Natural killer cell treated with Interleukin-12 subunit alpha and Interleukin-12 subunit beta and Interleukin-15 and Interleukin-18, amount 100 ng/mL, for 72 hours (primary cell): Measurements from ENCODE around the gene PTPRN2. TPM values are rescaled to one million over a fixed set of nuclear protein-coding genes. Genes with fewer than 3 reads are reported as not detected.

Experiments used
- ATAC-seq, 2 donors: fragments of 150-1000 bp; cut with Tn5 transposase in 1 of 2; sonication (Bioruptor Pico), chemical (Tn5 transposase) in 1 of 2; 2 replicates each; pipeline ENCODE4 v1.10.0; 2021
- DNase-seq: peaks from one replicate; pipeline ENCODE4 v3.0.0; 2022; ENCODE audit warnings: low spot score
- H3K27ac Mint-ChIP-seq, 2 donors: 1 replicate in 1 of 2; 2 replicates in 1 of 2; pipeline ENCODE4 v1.8.0; 2022; ENCODE audit warnings: mixed read lengths in 2 of 2, mild to moderate bottlenecking in 1 of 2, moderate library complexity in 1 of 2
- H3K27me3 Mint-ChIP-seq, 2 donors: 1 replicate in 1 of 2; 2 replicates in 1 of 2; pipeline ENCODE4 v1.8.0; 2022; ENCODE audit warnings: mixed read lengths in 2 of 2
- H3K36me3 Mint-ChIP-seq: one replicate; pipeline ENCODE4 v1.8.0; 2022; ENCODE audit warnings: mixed read lengths
- H3K4me1 Mint-ChIP-seq, 2 donors: 1 replicate in 1 of 2; 2 replicates in 1 of 2; pipeline ENCODE4 v1.8.0; 2022; ENCODE audit warnings: low read depth in 2 of 2, mixed read lengths in 2 of 2, mild to moderate bottlenecking in 1 of 2
- H3K4me3 Mint-ChIP-seq: one replicate; pipeline ENCODE4 v1.8.0; 2022; ENCODE audit warnings: mixed read lengths
- H3K9me3 Mint-ChIP-seq: 2 replicates; pipeline ENCODE4 v1.8.0; 2022; ENCODE audit warnings: mixed read lengths
- total RNA-seq, 2 donors: library from RNA; stranded (reverse); gene quantifications; one replicate each; pipeline ENCODE4 v1.2.3, GENCODE V29; 2022

PTPRN2 gene
- total RNA-seq, 2 donors from 2014 or later = 0.17 to 0.74 TPM

DNA sequence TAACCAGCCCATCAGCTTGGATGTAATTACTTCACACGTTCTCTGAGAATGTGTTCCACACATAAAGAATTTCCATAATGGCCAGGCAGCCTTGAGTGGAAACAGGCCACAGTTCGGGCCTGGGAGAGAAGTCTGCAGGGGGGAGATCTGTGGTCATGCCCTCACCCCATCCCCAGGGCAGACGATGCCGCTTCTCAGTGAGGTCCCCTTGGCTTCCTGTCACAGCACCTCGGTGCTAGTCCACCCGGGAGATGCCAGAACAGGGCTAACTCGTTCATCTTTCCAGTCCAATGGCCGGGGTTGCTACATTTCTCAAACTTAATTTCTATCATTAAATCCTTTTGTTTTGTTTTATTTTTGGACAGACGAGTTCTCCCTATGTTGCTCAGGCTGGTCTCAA, 624.1 kb downstream of the PTPRN2 start:
- no peaks in the 10 kb centered on the region for H3K9me3 Mint-ChIP-seq
- no peaks in the 10 kb centered on the region for H3K36me3 Mint-ChIP-seq
- ATAC-seq = no peak
- H3K4me1 Mint-ChIP-seq = no peaks in the 10 kb centered on the region
- no peak for DNase-seq
- H3K27me3 Mint-ChIP-seq = peaks cover 6 to 13% of the 10 kb centered on the region in 2 donors
- H3K27ac Mint-ChIP-seq = no peak overlapping the region
- no peak overlapping the region for H3K4me3 Mint-ChIP-seq

DNA sequence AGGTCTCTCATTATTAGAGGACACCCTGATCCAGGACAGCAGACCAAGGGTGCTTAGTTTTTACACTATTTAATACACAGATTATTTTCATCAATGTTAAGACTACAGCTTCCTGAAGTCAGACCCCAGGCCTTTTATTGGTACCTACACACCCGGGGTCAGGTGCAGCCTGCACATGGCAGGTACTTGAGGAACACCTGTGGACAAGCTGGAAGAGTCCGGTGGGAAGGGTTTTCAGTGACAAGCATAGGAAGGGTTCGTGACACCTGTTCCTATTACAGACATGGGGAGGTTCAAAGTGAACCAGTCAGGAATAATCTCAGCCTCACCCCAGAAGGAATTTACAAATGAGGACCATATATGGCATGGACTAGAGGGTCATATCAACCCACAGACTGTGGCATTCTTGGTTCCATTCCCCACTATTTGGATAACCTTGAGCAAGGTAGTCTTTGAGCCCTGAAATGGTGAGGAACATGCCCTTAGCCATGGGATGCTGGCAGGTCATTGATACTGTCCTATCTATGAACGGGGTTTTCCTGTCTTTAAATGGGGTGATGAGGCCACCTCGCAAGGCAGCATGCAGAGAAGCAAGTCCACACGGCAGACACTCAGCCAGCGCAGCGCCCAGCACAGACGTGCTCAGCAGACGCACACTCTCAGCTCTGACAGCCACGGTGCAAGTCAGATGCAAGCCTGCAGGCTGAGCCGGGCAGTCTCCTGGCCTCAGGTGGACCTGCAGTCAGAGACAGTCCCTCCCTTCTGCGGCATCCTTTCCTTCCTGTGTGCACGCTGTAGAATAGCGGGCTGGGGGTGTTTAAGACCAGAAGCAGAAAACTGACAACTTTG, 624.9 kb downstream of the PTPRN2 start:
- Mint-ChIP-seq H3K27ac (no peak overlapping the region), H3K4me3 (no peak overlapping the region), H3K36me3 (no peaks in the 10 kb centered on the region), H3K4me1 (no peaks in the 10 kb centered on the region), H3K9me3 (no peaks in the 10 kb centered on the region), H3K27me3 (peaks cover 6 to 13% of the 10 kb centered on the region in 2 donors)
- no peak for DNase-seq
- ATAC-seq = no peak

DNA sequence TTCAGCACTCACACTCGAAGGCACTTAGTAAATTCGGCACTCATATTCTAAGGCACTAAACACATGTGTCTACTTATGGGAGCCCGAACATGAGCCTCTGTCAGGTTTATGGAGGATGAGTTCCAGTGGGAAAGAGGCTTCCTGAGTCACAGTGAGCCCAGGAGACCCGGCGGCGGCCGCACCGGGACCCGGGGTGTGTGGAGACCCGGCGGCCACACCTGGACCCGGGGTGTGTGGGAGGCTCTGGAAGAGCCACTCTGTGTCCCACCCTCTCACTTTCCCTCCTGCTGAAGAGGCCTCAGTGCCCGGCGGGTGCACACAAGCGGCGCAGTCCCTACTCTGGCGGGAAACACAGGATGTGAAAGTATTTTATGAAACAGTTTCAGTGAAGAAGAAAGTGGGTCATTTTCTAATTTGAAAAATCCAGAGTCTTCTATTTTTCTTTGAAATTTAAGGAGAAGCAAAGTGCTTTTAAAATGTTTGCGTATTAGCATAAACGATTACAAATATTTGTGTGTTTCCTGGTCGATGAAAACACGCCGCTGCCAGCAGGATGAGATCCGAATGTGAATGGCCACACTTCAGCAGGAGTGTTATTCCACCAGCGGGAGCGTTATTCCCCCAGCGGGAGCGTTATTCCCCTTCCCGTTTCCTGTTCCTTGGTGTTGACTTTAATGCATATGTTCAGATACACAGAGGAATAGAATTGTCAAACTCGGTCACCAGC, 625.7 kb downstream of the PTPRN2 start:
- no peaks in the 10 kb centered on the region for H3K9me3 Mint-ChIP-seq
- DNase-seq (no peak), ATAC-seq (no peak)
- H3K36me3 Mint-ChIP-seq = no peaks in the 10 kb centered on the region
- no peaks in the 10 kb centered on the region for H3K4me1 Mint-ChIP-seq
- H3K27ac Mint-ChIP-seq = no peak overlapping the region
- no peak overlapping the region for H3K4me3 Mint-ChIP-seq
- peaks cover 6 to 13% of the 10 kb centered on the region in 2 donors for H3K27me3 Mint-ChIP-seq

DNA sequence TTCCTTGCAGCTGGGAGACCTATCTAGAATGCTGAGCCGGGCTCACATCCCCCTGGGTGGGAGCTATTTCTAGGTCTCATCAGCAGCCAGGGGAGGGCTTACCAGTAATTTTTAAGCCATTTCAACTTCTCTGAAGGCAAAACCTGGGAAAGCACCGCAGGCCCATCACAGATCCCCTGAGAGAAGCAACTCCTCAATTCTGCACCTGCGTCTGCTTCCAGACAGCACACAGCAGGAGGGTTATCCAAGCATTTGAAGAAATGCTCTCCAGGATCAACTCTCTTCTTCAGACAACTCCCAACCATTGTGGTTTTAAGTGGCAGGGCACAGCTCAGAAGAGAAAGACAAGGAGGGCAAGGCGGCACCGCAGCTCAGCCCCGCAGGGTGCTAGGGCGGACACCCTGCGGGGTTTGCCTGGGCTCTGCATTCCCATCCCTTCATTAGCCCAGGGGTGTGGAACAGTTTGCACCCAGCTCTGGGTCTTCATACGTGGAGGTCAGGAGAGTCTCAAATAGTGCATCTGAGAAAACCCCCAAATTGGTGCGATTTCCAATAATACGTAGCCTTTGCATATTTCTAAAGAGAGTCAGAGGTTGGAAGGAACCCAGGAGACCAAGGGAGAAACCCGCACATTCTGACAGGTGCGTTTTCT, 632.1 kb downstream of the PTPRN2 start:
- H3K9me3 Mint-ChIP-seq = no peaks in the 10 kb centered on the region
- no peak for DNase-seq

DNA sequence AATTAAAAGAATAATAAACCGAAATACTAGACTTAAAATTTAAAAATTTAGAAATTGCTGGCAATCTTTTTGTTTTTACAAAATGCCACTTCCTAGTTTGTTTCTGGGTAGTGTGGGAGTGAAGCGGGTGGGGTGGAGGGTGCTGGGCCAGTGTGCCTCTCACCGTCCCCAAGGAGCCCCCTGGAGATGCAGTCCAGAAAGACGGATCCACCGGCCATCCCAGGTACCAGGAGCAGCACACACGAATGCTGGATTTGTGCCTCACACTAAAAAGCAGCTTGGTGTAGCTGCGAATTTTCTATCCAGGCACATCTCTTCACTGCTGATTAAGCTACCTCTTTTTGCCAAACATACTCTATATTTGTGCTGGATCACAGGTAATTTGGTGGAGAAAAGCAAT, 632.7 kb downstream of the PTPRN2 start:
- ATAC-seq (no peak), DNase-seq (no peak)
- no peaks in the 10 kb centered on the region for H3K4me1 Mint-ChIP-seq
- peaks cover 4 to 10% of the 10 kb centered on the region in 2 donors for H3K27me3 Mint-ChIP-seq
- H3K27ac Mint-ChIP-seq = no peak overlapping the region
- H3K36me3 Mint-ChIP-seq = no peaks in the 10 kb centered on the region
- H3K4me3 Mint-ChIP-seq = no peak overlapping the region
- no peaks in the 10 kb centered on the region for H3K9me3 Mint-ChIP-seq

More for the DNA sequence above, 632.1 kb downstream of the PTPRN2 start:
- Mint-ChIP-seq H3K27ac (no peak overlapping the region), H3K27me3 (peaks cover 4 to 13% of the 10 kb centered on the region in 2 donors), H3K36me3 (no peaks in the 10 kb centered on the region), H3K4me3 (no peak overlapping the region), H3K4me1 (no peaks in the 10 kb centered on the region)
- no peak for ATAC-seq

DNA sequence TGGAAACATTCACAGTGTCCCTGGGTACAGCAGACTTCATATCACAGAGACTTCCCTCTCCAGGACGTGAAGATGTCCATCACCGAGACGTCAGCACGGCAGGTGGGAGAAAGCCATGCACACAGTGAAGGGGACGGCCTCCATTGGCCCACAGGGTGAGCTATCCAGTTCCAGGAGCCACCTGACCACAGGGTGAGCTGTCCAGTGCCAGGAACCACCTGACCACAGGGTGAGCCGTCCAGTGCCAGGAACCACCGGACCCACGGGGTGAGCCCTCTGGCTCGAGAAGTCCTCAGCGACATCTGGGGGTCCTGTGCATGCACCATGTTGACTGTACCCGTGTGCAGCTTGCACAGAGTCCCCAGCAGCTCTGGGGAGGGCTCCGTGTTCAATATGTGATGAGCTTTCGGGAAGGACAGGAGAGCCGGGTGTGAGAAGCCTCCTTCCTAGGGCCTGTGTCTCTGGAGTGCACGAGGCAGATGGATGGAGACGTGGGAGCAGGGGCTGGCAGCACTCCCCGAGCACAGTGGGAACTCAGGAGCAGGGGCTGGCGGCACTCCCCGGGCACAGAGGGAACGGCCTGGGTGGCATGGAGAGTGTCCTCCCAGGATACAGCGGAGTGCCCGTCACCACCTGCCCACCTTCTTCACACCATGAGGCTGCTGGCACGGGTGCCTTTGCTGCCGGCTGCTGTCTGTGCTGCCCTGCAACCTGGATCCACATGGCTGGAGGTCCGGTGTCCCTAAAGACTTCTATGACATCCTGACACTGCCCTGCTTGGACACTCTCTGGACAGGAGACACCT, 634.6 kb downstream of the PTPRN2 start:
- no peak overlapping the region for H3K4me3 Mint-ChIP-seq
- no peaks in the 10 kb centered on the region for H3K27me3 Mint-ChIP-seq
- H3K27ac Mint-ChIP-seq = no peak overlapping the region
- no peaks in the 10 kb centered on the region for H3K9me3 Mint-ChIP-seq
- DNase-seq = no peak
- peak in 1 of 2 donors; percentile 9 for ATAC-seq
- no peaks in the 10 kb centered on the region for H3K36me3 Mint-ChIP-seq
- H3K4me1 Mint-ChIP-seq = no peaks in the 10 kb centered on the region

DNA sequence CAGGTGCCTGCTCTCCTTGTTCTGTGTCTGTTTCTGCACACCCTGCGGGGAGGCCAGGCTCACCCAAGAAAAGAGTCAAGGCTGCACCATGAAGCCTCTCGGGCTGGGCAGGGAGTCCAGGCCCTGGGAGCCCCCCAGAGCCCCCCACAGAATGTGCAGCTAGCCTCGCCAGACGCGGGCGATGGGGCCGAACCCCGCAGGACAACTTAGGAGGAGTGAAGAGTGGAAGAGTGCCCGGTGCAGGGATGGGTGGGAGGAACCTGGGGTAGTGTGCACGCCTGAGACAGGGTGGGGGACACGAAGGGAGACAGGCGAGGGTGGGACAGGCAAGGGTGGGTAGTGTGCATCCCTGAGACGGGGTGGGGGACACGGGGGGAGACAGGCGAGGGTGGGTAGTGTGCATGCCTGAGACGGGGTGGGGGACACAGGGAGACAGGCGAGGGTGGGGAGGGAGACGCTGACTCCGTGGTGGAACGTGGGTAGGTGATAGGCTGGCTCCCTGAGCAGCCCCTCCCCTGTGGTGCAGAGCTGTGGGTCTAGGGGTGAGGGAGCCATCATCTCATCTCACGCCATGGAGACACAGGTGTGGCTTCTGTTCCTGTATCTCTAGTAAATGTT, 635.5 kb downstream of the PTPRN2 start:
- Mint-ChIP-seq H3K4me3 (no peak overlapping the region), H3K4me1 (no peaks in the 10 kb centered on the region), H3K27me3 (no peaks in the 10 kb centered on the region), H3K36me3 (no peaks in the 10 kb centered on the region), H3K9me3 (no peaks in the 10 kb centered on the region), H3K27ac (no peak overlapping the region)
- ATAC-seq (peak; percentile 22 to 38), DNase-seq (no peak)

DNA sequence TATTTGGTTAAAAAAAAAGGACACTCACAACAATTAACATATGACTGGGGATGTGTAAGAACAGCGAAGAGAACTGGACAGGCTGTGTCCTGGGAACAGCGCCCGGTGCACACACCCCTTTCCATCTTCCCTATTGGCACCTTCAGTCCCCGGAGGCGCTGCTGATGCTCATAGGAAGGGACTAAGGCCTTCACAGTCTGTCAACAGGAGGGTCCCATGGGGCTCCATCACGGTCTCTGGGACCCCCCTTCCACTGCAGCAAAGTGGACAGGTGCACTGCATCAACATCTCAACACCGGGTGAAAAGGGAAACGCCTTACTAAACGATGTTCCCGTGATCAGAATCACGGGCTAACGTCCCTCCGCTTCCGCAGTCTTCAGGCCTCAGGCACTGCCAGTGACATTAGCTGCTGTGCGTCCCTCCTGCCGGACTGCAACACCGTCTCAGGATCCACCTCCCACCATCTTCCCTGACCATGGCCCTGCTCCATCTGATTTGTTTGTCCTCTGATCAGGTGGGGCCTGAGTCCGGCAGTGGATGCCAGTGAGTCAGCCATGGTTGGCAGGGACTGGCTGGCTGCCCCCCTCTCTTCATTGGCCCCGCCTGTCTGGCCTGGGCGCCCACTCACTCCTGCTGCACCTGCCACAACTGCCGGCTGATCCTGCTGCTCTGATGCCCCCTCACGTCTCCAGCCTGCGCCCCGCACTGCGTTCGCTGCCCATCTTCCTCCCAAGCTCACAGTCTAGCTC, 636.1 kb downstream of the PTPRN2 start:
- H3K4me1 Mint-ChIP-seq = no peaks in the 10 kb centered on the region
- ATAC-seq = peak; percentile 21 to 22

DNA sequence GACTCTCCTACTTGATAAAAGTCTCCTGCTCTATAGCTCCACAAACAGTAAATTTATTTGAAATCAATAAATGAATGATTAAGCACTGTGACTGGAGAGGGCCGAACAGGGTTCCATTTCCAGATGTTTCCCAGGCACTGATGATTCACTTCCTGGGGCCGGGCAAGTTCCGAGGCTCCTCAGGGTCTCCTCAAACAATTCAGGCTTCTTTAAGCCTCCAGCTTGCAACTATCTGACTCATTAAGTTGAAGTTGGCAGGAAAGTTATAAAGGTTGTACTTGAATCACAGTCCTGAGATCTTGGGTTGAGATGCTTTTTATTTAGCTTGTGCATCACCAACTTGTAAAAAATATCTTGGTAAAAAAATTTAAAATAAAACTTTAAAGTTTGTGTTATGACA, 637.9 kb downstream of the PTPRN2 start:
- Mint-ChIP-seq H3K27ac (no peak overlapping the region), H3K4me3 (no peak overlapping the region), H3K9me3 (no peaks in the 10 kb centered on the region), H3K27me3 (no peaks in the 10 kb centered on the region), H3K4me1 (no peaks in the 10 kb centered on the region), H3K36me3 (no peaks in the 10 kb centered on the region)
- no peak for DNase-seq
- no peak for ATAC-seq

More for the DNA sequence above, 636.1 kb downstream of the PTPRN2 start:
- H3K4me3 Mint-ChIP-seq = no peak overlapping the region
- H3K9me3 Mint-ChIP-seq = no peaks in the 10 kb centered on the region
- no peaks in the 10 kb centered on the region for H3K27me3 Mint-ChIP-seq
- H3K36me3 Mint-ChIP-seq = no peaks in the 10 kb centered on the region
- H3K27ac Mint-ChIP-seq = no peak overlapping the region
- DNase-seq = no peak

DNA sequence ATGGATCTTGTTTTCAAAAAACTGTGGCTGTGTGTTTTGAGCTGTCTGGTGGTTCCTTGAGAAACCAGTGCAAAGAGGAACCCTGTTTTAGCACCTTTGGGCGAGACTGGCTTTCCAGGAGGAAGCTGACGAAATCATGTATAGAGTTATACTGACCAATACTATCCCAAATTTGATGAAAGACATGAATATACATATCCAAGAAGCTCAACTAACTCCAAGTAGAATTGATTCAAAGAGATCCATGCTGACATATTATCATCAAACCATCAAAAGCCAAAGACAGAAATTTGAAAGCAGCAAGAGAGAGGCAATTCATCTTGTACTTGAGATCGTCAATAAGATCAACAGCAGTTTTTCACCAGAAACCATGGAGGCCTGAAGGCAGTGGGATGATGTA, 640.1 kb downstream of the PTPRN2 start:
- no peak overlapping the region for H3K27ac Mint-ChIP-seq
- H3K27me3 Mint-ChIP-seq = no peaks in the 10 kb centered on the region
- H3K36me3 Mint-ChIP-seq = no peaks in the 10 kb centered on the region
- DNase-seq = no peak
- no peak overlapping the region for H3K4me3 Mint-ChIP-seq
- no peaks in the 10 kb centered on the region for H3K4me1 Mint-ChIP-seq
- ATAC-seq = no peak
- H3K9me3 Mint-ChIP-seq = no peaks in the 10 kb centered on the region

DNA sequence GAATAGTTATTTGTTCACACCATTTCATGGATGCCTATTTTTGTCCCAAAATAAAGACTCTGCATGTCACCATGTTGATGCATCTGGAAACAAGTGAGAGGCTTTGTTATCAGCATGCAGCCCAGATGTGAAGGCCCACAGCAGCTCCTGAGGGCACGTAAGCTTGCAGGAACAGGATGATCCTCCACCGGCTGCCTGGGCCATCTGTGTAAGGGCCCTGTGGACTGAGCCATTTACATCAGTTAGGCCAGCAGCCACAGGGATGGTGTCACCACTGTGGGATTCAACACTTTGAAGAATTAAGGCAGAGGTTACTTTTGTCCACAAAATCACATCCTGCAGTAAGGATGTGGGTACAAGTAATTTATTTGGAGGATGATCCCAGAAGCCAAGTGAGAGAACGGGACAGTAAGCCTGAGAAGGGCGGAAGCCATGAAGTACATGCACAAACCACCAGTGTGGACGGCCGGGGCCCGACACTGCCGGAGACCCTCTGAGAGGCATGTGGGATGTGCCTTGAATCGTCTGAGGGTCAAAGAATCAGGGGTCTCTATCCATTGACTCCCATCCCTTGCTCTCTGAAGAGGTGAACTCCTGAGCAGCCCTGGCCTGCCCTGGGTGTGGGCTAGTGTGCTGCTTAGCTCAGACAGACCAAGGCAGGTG, 641.1 kb downstream of the PTPRN2 start:
- H3K4me1 Mint-ChIP-seq = no peaks in the 10 kb centered on the region
- no peaks in the 10 kb centered on the region for H3K27me3 Mint-ChIP-seq
- DNase-seq (no peak), ATAC-seq (no peak)
- H3K27ac Mint-ChIP-seq = no peak overlapping the region
- no peaks in the 10 kb centered on the region for H3K36me3 Mint-ChIP-seq
- H3K4me3 Mint-ChIP-seq = no peak overlapping the region
- H3K9me3 Mint-ChIP-seq = no peaks in the 10 kb centered on the region

DNA sequence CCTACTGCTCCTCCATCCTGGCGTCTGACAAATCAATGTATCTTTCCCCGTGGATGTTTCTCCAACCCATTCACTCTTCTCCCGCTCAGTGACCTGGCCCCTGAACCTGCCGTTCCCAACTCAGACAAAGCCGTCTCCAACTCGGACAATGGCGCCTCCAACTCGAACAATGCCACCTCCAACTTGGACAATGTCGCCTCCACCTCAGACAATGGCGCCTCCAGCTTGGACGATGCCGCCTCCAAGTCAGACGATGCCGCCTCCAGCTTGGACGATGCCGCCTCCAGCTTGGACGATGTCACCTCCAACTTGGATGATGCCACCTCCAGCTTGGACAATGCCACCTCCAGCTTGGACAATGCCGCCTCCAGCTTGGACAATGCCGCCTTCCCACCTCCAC, 642.2 kb downstream of the PTPRN2 start:
- no peaks in the 10 kb centered on the region for H3K27me3 Mint-ChIP-seq
- H3K4me1 Mint-ChIP-seq = no peaks in the 10 kb centered on the region
- H3K9me3 Mint-ChIP-seq = peaks cover 3% of the 10 kb centered on the region
- DNase-seq (no peak), ATAC-seq (no peak)
- H3K36me3 Mint-ChIP-seq = no peaks in the 10 kb centered on the region
- H3K27ac Mint-ChIP-seq = no peak overlapping the region
- no peak overlapping the region for H3K4me3 Mint-ChIP-seq
